Spleen (tissue), 11 donors: ENCODE data around the gene TRAF5. TPM values are rescaled to one million over a fixed set of nuclear protein-coding genes. Genes with fewer than 3 reads are reported as not detected.

Source experiments
- DNase-seq: peaks from one replicate; pipeline ENCODE4 v3.0.0-alpha.2; 2020
- H3K27ac ChIP-seq, 8 donors: fragments of 200-600 bp; sonication (generic) in 7 of 8; 1 replicate in 4 of 8; 2 replicates in 4 of 8; pipeline versions ENCODE4 v1.5.0 to v1.8.0; 2016 to 2021; ENCODE audit warnings: inconsistent platforms in 4 of 8, mild to moderate bottlenecking in 4 of 8, moderate library complexity in 1 of 8
- H3K27me3 ChIP-seq, 7 donors: fragments of 200-600 bp; sonication (generic) in 6 of 7; replicated peaks in 1 of 7; 1 replicate in 4 of 7; 2 replicates in 3 of 7; pipeline versions ENCODE4 v1.5.0 to v1.8.0; 2016 to 2021; ENCODE audit warnings: inconsistent platforms in 3 of 7, mild to moderate bottlenecking in 1 of 7
- H3K36me3 ChIP-seq, 6 donors: fragments of 200-600 bp; sonication (generic) in 5 of 6; 1 replicate in 4 of 6; 2 replicates in 2 of 6; pipeline versions ENCODE4 v1.5.0 to v1.8.0; 2016 to 2021; ENCODE audit warnings: inconsistent platforms in 2 of 6
- H3K4me1 ChIP-seq, 6 donors: fragments of 200-600 bp; sonication (generic) in 5 of 6; 1 replicate in 3 of 6; 2 replicates in 3 of 6; pipeline versions ENCODE4 v1.5.0 to v1.8.0; 2016 to 2021; ENCODE audit warnings: inconsistent platforms in 3 of 6
- H3K4me3 ChIP-seq, 8 donors: fragments of 200-600 bp; sonication (generic) in 7 of 8; 1 replicate in 4 of 8; 2 replicates in 4 of 8; pipeline versions ENCODE4 v1.5.0 to v1.8.0; 2016 to 2021; ENCODE audit warnings: inconsistent platforms in 4 of 8, mild to moderate bottlenecking in 4 of 8, moderate library complexity in 2 of 8
- H3K9me3 ChIP-seq, 8 donors: fragments of 200-600 bp; sonication (generic) in 7 of 8; 1 replicate in 4 of 8; 2 replicates in 4 of 8; pipeline versions ENCODE4 v1.5.0 to v1.8.0; 2016 to 2021; ENCODE audit warnings: inconsistent platforms in 4 of 8
- POLR2A ChIP-seq, 3 donors: fragments of 450-650 bp; IDR thresholded peaks; one replicate each; pipeline ENCODE4 v1.5.1; 2017; ENCODE audit warnings: antibody characterized with exemption in 3 of 3, mild to moderate bottlenecking in 1 of 3
- POLR2AphosphoS5 ChIP-seq, 3 donors: sonication (generic); formaldehyde crosslinking; IDR thresholded peaks; one replicate each; pipeline ENCODE4 v1.5.1; 2017; ENCODE audit warnings: antibody characterized with exemption in 3 of 3
- WGBS, 5 donors: extraction: QIAGEN DNeasy Blood & Tissue Kit in 3 of 5; methylation state at CpG; one replicate each; pipeline versions ENCODE4 v1.1.5 to v1.1.7; 2013 to 2018; 5-methylcytosine and 5-hydroxymethylcytosine counted together
- intact Hi-C: fragments of 100-400 bp; cut with DNase I; formaldehyde crosslinking; loops from one replicate; pipeline ENCODE4 v1.15.0; 2023; ENCODE audit warnings: low total_unique reads
- polyA plus RNA-seq, 3 donors: library from polyadenylated mRNA; stranded (reverse); fragments of 200-250 nt; gene quantifications; one replicate each; pipeline ENCODE4 v1.2.1, GENCODE V29; 2013
- total RNA-seq, 7 donors: library from RNA; depleted of rRNA in 3 of 7; stranded (reverse); fragments of >200 nt in 3 of 7; fragmentation: NEBNext Ultra II Directional in 4 of 7; extraction: Animal tissue kit (Norgen Biotek cat#: 25700) in 4 of 7; gene quantifications; one replicate each; pipeline versions ENCODE4 v1.1.0 to v1.2.1, GENCODE V29; 2016 to 2021
- TF ChIP-seq, protein P1 (sequence below), 11 experiments: fragments of 200-600 bp in 7 of 11; fragments of 450-650 bp in 4 of 11; sonication (generic) in 4 of 11; IDR thresholded peaks in 8 of 11; conservative IDR thresholded peaks in 3 of 11; 1 replicate in 7 of 11; 2 replicates in 4 of 11; pipeline versions ENCODE4 v1.4.0 to v1.8.0; 2016 to 2021; ENCODE audit warnings: antibody characterized with exemption in 11 of 11, inconsistent platforms in 4 of 11, mild to moderate bottlenecking in 1 of 11
- donor health status: healthy with polysubstance abuse.
- donor health status: DM: no; HTN: no; CAD: no; lungs with moderate emphysema.
- donor health status: DM: no; HTN: no; CAD: no.
- donor health status: Bipolar disorder and iron deficiency.
- donor health status: healthy.
- donor health status: DM: no; HTN: no; CAD: no.
- donor health status: DM: yes; HTN: yes; CAD: no.

Gene TRAF5
- total and polyA plus RNA-seq, 10 donors: 34.9 to 69.6 (median 53.4) TPM

DNA sequence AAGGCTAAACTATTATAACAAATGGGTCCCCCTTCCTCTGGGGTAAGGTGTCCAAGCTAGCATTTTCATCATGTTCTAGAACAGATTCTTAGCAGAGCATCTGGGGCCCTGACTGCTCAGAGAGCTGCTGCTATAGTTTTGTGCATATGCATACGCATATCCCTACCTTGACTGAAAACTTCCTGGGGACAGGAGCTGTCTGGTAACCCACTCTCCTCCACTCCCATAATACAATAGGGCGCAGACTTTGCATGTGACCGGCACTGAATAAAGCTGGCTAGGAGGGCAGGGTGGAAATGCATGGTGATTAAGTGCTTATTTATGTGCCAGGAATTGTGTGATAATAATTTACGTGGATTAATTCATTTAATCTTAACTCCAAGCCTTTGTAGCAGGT lies 11.6 kb downstream of the TRAF5 start:
- intact Hi-C loops: loop anchor here (10.0 kb wide), 1 partner anchor 47 kb away; no protein-coding TSS in a partner anchor
- DNase-seq: no peak
- H3K36me3 ChIP-seq: peaks cover 0 to 12% (median 0%) of the 10 kb centered on the region in 6 donors
- peaks cover 31 to 100% (median 92%) of the 10 kb centered on the region in 6 donors for H3K4me1 ChIP-seq
- peak overlapping the region in 4 of 8 donors; percentile 69 to 96 (median 94) for H3K27ac ChIP-seq
- H3K9me3 ChIP-seq: no peaks in the 10 kb centered on the region
- no peaks in the 10 kb centered on the region for H3K27me3 ChIP-seq
- TF ChIP-seq POLR2AphosphoS5 (IDR thresholded peaks at IDR 0.05): no peak
- 94 to 98% (median 97%) methylated on average over 4 of the region's 4 CpGs for WGBS, 5 donors
- H3K4me3 ChIP-seq: no peak overlapping the region

DNA sequence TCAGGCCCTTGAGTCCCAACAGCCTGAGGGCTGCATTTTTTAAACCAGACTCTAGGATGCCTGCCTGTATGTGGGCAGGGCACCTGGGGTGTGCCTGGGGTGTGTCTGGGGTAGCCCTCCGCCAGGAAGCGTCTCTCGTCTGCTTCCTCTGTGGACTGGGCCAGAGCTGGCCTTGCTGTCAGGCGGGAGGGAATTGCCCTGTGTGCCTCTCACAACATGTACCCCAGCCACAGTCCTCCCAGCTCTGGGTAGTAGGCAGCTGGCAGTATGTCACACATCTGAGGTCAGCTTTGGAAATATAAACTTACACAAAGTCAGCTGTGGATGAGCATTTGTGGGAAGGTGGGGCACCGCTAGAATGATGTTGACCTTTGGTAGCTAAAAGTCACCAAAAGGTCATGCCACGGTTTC lies 13.0 kb downstream of the TRAF5 start:
- H3K9me3 ChIP-seq: no peaks in the 10 kb centered on the region
- intact Hi-C loops: loop anchor here (10.0 kb wide), 1 partner anchor 45 kb away; no protein-coding TSS in a partner anchor
- no peak overlapping the region for H3K4me3 ChIP-seq
- no peaks in the 10 kb centered on the region for H3K27me3 ChIP-seq
- TF ChIP-seq, protein P1, sequence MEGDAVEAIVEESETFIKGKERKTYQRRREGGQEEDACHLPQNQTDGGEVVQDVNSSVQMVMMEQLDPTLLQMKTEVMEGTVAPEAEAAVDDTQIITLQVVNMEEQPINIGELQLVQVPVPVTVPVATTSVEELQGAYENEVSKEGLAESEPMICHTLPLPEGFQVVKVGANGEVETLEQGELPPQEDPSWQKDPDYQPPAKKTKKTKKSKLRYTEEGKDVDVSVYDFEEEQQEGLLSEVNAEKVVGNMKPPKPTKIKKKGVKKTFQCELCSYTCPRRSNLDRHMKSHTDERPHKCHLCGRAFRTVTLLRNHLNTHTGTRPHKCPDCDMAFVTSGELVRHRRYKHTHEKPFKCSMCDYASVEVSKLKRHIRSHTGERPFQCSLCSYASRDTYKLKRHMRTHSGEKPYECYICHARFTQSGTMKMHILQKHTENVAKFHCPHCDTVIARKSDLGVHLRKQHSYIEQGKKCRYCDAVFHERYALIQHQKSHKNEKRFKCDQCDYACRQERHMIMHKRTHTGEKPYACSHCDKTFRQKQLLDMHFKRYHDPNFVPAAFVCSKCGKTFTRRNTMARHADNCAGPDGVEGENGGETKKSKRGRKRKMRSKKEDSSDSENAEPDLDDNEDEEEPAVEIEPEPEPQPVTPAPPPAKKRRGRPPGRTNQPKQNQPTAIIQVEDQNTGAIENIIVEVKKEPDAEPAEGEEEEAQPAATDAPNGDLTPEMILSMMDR (IDR thresholded peaks at IDR 0.05 in 8 of 11, conservative IDR thresholded peaks at IDR 0.05 in 3 of 11): no peak
- peak; percentile 21 to 36 (median 26) for TF ChIP-seq POLR2AphosphoS5 (IDR thresholded peaks at IDR 0.05)
- no peak for TF ChIP-seq POLR2A (IDR thresholded peaks at IDR 0.05)
- DNase-seq: no peak
- 46 to 61% (median 47%) methylated on average over 6 of the region's 6 CpGs for WGBS, 5 donors
- peak overlapping the region in 2 of 8 donors; percentile 4 to 96 for H3K27ac ChIP-seq
- peaks cover 40 to 100% (median 93%) of the 10 kb centered on the region in 6 donors for H3K4me1 ChIP-seq
- H3K36me3 ChIP-seq: peaks cover 0 to 20% (median 0%) of the 10 kb centered on the region in 6 donors

DNA sequence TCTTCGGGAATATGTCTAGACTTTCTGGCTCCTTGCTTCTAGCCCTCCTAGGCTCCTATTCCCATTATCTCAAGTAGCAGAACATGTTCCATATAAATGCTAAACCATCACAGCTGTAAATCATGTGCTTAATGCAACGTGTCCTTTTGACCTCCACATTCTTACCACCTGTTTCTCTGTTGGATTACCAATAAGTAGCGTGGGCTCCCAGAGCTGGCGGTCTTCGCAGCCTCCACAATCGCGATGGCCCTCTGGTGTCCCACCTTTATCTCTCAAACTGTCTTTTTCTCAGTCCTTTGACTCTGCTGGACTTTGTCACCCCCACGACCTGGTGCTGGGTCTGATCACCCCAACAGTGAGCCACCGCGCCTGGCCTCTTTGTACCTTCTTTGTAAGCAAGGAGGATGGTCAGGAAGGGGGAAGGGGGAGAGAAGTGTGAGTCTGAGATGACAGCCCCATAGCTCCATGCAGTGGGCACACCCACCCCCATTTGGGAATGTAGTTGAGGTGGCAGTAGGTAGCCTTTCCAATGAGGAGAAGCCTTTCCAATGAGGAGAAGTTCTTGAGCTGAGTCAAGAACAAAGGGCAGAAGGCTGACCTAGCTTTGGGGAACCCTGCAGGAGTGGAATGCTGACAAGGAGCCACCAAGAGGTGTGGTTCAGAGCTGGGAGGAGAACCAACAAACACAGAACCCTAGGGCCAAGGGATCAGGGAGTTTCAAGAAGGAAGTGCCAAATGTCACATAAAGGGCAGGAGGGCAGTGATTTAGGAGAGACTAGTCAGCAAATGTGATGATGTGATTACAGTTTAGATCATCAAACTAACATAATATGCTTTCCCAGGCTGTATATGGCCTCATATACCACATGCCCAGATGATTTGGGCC lies 14.2 kb downstream of the TRAF5 start:
- Histone ChIP-seq H3K27me3 (no peaks in the 10 kb centered on the region), H3K4me1 (peaks cover 30 to 100% (median 91%) of the 10 kb centered on the region in 6 donors), H3K9me3 (no peaks in the 10 kb centered on the region), H3K27ac (peak overlapping the region in 1 of 8 donors; percentile 25), H3K4me3 (no peak overlapping the region), H3K36me3 (peaks cover 0 to 32% (median 0%) of the 10 kb centered on the region in 6 donors)
- DNase-seq: no peak
- 91 to 95% (median 93%) methylated on average over 10 of the region's 10 CpGs for WGBS, 5 donors
- TF ChIP-seq POLR2A (IDR thresholded peaks at IDR 0.05): no peak
- intact Hi-C loops: no loop called here

DNA sequence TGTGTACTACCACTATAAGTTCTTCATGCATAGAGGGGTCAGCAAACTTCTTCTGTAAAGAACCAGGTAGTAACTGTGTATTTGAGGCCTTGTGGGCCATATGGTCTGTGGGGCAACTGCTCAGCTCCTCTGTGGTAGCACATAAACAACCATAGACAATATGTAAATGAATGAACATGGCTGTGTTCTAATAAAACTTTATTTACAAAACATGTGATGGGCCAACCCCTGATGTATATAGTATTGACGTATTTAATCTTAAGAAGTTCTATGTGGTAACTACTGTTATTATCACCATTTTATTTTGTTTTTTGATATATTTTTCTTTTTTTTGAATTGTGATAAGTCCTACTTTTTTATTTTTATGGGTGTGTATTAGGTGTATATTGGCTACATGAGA lies 15.4 kb downstream of the TRAF5 start:
- H3K27me3 ChIP-seq: no peaks in the 10 kb centered on the region
- H3K27ac ChIP-seq: no peak overlapping the region
- peaks cover 0 to 32% (median 0%) of the 10 kb centered on the region in 6 donors for H3K36me3 ChIP-seq
- WGBS, 5 donors: 96 to 98% (median 98%) methylated on average over 1 of the region's 1 CpG
- no peak for DNase-seq
- H3K4me3 ChIP-seq: no peak overlapping the region
- no peaks in the 10 kb centered on the region for H3K9me3 ChIP-seq
- intact Hi-C loops: no loop called here
- H3K4me1 ChIP-seq: peaks cover 30 to 100% (median 87%) of the 10 kb centered on the region in 6 donors
- TF ChIP-seq POLR2A (IDR thresholded peaks at IDR 0.05) (no peak), POLR2AphosphoS5 (IDR thresholded peaks at IDR 0.05) (no peak)
- TF ChIP-seq, protein P1 (IDR thresholded peaks at IDR 0.05 in 8 of 11, conservative IDR thresholded peaks at IDR 0.05 in 3 of 11): no peak

DNA sequence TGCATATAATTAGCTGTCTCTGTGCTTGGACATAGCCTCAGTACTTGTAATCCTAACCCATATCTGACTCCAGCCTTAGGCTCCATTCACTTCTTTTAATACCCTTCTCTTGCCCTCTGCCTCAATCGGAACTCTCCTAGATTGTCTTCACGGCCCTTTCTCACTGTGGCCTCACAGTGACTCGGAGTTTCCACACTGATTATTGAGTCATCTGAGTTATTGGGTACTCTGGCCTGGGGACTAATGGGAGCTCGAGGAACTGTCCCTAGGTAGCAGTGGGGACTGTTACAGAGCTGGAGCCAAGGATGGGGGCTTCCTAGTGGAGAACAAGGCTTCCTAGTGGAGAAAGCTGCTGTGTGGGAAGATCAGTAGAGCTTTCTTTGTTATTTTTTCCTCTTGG lies 17.0 kb downstream of the TRAF5 start:
- TF ChIP-seq POLR2A (IDR thresholded peaks at IDR 0.05) (no peak), POLR2AphosphoS5 (IDR thresholded peaks at IDR 0.05) (no peak)
- intact Hi-C loops: no loop called here
- no peaks in the 10 kb centered on the region for H3K9me3 ChIP-seq
- peak overlapping the region in 1 of 8 donors; percentile 9 for H3K27ac ChIP-seq
- H3K4me3 ChIP-seq: no peak overlapping the region
- peaks cover 30 to 98% (median 80%) of the 10 kb centered on the region in 6 donors for H3K4me1 ChIP-seq
- no peak for DNase-seq
- WGBS, 5 donors: 60 to 79% (median 70%) methylated on average over 4 of the region's 4 CpGs
- no peaks in the 10 kb centered on the region for H3K27me3 ChIP-seq
- peaks cover 0 to 33% (median 0%) of the 10 kb centered on the region in 6 donors for H3K36me3 ChIP-seq
